Measurements from ENCODE around the gene ATXN1. TPM values are rescaled to one million over a fixed set of nuclear protein-coding genes. Genes with fewer than 3 reads are reported as not detected.
A peak's percentile ranks its signal among the peaks of the same experiment; 100 is the strongest.
"Not testable (repeated sequence)": the region's sequence is repeated elsewhere in the genome, so short reads cannot be mapped to it uniquely, and the experiment has no call there.

The ATXN1 gene
- total RNA-seq, 1 donor from 2014 or later, result 60.0 TPM

DNA sequence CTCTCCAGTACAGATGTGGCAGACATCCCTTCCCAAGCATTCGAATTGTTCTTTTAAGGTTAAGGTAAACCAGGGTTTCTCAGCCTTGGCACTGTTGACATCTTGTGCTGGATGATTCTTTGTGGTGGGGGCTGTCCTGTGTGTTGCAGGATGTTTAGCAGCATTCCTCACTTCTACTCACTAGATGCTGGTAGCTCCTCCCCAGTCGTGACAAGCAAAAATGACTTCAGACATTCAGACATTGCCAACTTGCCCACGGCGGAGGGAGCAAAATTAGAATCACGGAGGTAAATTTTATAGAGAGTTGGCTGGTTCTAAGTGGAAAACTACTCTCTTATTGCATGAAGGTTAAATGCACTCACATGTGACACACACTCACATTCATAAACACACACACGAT lies 334.1 kb downstream of the ATXN1 start:
- DNase-seq (ENCODE audit: low read depth), result no peak

GRCh38 chr6:16425881-16426615 lies 335.2 kb downstream of the ATXN1 start:
- DNase-seq (ENCODE audit: low read depth), result no peak

DNA sequence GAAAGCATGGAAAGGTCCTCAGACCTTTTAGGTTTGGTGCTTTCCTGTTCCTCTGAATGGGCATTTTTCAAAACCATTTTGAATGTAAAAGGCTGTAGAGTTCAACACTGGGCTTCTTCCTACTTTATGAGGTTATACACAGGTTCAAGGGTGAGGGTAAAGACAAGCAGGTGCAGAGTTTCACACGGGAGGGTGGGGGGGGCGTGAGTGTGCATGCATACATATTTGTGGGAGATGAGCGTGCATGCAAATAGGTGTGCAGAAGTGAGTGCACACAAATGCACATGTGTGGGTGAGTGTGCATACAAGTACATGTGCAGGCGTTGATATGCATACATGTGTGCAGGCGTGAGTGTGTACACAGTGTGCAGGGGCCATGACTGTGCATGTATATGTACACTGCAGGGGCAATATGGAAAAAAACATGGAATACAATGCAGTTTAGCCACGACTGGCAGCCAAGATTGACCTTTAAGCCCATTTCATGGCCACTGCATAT lies 339.7 kb downstream of the ATXN1 start:
- no peak for DNase-seq (ENCODE audit: low read depth)

DNA sequence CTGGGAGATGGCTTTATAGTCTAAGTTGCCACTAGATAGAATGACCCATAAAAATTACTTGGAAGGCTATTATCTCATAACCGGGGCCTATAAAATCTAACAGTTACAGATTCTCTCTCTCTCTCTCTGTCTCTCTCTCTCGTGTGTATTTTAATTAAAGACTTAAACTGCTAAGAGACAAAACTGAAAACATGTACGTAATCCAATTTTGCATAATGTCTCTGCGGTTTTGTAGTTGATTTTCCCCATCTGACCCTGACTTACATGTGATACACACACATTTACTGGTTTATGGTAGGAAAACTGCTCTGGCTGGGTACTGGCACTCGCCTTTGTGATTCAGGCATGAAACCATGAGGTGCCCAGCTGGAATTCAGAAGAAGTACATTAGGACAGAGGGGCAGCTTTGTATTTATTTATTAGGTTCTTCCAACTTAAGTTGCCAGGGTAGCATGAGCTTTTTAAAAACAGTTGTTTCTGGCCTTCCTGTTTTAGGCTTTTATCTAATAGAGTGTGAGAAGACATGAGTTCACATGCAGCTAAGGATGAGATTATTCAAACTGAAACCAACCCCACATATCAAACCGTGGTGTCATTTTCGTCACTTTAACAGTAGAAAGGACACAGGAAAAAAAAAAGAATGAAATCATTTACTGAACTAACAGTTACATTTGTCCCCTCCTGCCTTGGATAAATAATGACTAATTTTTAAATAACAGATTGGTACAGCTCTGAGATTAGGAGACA lies 340.4 kb downstream of the ATXN1 start:
- DNase-seq (ENCODE audit: low read depth), result peak; percentile 59

DNA sequence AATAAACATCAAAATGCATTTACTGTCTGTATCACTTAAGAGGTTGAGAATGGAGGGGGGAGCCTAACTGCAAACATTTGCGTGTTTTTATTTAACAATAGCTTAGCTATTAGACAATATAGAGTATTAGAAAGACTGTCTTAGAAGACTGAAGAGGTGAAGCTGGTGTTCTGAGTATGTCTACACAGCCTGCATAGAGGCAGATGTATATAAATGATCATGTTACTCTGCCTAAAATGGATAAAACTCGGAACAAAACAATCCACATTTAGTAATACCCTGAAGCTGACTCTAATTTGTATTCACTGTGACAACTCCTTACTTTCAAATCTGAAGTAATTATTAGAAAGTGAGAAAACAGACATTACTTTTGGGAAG lies 340.9 kb downstream of the ATXN1 start:
- no peak for DNase-seq (ENCODE audit: low read depth)

DNA sequence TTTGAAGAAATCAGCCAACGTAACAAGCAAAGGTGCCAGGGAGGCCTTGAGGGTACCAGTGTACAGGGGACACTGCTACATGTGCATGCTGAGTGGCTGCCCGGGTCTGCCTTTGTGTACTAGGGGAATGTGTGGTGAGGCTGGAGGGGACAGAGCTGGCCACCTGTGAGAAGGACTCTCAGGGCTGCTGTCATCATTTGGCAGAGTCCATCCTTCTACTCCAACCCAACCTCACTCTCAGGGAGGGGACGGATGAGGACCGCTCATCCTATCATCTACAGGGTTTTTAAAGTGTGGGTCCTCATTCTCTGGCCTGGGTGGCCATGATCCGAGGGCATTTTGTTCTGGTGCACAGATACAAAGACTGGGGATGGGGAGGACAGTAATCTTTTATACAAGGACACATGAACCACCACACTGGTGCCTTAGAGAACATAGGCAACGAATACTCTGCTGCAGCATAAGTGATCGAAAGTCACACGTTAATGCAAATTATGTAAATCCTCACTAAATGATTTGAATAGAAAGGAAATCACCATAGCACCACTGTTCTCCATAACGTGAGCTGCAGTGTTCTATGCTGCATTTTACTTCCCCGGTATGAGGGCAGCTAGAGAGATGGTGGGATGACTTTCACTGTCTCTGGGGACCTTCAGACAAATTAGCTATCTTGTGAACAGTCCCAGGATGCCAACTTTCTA lies 341.5 kb downstream of the ATXN1 start:
- DNase-seq (ENCODE audit: low read depth), result peak; percentile 38

DNA sequence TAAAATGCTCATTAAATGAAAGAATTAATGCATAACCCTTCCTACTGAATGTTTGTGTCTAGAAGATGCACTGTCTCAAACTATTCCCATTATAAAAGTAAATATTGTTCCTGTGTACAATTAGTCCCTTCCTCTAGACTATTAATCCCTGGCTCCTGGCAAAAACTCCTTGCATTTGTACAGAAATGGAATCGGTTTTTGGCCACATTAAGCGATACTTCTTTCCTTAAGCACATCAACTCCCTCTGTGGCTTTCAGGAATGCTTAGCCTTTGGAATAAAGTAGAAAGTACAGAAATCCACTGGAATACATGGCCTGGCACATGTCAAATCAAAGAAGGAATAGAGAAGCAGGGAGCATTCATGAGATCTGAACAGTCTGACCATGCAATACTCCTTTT lies 343.1 kb downstream of the ATXN1 start:
- no peak for DNase-seq (ENCODE audit: low read depth)

- no peak for DNase-seq (ENCODE audit: low read depth)
Observed at GRCh38 chr6:16415677-16416076, 345.6 kb downstream of the ATXN1 start.

- no peak for DNase-seq (ENCODE audit: low read depth)
Observed at GRCh38 chr6:16414205-16414604, 347.1 kb downstream of the ATXN1 start.

GRCh38 chr6:16413399-16413798 lies 347.9 kb downstream of the ATXN1 start:
- no peak for DNase-seq (ENCODE audit: low read depth)

- no peak for DNase-seq (ENCODE audit: low read depth)
Observed at GRCh38 chr6:16412982-16413381, 348.3 kb downstream of the ATXN1 start.

DNA sequence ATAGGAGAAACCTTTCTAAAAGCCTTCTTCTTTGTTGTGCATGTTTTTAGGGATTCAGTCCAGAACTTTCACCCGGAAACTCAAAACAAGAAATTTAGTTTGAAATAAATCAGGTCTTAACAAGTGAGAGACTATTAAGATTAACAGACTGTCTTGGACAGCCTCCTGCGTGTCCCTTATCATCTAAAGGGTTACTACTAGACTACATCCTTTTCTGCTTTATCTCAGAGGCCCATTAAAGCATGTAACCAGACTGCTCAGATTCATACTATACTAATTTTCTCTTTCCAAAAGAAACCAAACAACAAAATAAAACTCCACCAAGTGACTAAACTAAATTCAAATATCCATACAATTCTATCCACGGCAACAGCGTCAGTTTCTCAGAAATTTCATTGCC lies 349.1 kb downstream of the ATXN1 start:
- no peak for DNase-seq (ENCODE audit: low read depth)

- peak; percentile 67 for DNase-seq (ENCODE audit: low read depth)
Observed at GRCh38 chr6:16409531-16410441, 351.5 kb downstream of the ATXN1 start.

DNA sequence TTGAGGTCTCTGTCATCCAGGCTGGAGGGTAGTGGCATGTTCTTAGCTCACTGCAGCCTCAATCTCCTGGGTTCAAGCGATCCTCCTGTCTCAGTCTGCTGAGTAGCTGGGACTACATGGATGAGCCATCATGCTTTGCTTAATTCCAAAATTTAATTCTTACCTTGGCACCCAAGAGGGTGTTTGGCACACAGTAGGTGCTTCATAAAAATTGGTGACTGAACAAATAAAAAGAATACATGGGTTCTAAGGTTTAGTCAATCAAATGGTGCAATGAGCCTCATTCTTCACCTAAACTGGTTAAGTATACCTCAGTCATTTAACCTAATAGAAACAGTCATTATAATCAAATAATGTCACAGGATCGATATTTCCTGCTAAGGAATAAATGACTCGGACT lies 352.5 kb downstream of the ATXN1 start:
- no peak for DNase-seq (ENCODE audit: low read depth)

DNA sequence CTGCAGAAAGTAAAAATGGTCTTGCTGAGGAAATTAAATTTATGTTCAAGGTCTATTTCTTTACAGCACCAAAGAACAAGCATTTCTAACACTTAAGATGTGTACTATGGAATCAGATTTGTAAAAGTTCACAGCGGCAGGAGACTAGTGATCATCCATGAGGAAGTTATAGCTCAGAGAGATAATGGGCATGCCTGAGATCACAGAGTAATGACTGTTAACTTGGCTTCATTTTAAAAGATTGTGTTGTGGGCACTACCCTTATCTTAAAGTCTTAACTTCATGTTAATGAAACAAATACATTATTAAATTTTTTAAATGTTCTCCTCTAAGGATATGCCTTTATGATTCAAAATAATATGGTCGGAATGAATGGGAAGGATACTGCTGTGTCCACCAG lies 354.3 kb downstream of the ATXN1 start:
- DNase-seq (ENCODE audit: low read depth), result no peak

DNA sequence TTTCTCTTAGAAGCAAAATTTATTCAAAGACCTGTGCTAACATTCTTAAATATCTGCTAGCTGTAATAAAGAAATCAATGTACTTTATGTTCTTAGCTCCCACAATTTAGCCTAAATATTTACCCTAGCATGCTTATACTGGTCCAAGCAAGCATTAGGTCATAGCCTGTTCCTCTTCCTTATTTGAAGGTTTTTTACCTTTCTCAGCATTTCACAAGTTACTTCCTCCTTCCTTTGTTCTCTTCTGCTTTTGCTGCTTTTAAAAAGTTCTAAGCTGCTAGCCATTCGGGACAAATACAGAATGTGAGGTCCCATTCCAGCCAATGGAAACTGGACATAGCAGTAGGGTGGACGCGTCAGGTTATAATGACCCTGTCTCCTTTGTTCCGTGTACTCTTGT lies 354.7 kb downstream of the ATXN1 start:
- DNase-seq (ENCODE audit: low read depth), result not testable (repeated sequence)

- no peak for DNase-seq (ENCODE audit: low read depth)
Observed at GRCh38 chr6:16405375-16405774, 355.9 kb downstream of the ATXN1 start.

GRCh38 chr6:16404456-16404855 lies 356.8 kb downstream of the ATXN1 start:
- DNase-seq (ENCODE audit: low read depth), result no peak

DNA sequence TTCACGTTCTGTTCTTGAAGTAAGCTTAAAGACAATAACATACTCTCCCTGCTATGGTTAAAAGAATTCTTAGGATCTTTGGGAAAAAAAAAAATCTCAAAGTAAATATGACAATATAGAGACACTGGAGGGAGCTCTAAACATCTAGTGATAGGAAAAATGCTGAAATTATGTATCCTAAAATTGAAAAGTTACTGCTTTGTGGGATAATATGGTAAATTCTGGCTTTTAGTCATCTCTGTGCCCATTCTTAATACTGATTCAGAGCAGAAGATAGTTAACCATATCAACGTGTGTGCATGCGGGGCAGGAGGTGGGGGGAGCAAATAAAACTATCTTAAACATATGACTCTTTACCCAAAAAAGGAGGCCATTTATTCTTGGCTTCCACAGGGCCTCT lies 357.4 kb downstream of the ATXN1 start:
- DNase-seq (ENCODE audit: low read depth), result no peak

DNA sequence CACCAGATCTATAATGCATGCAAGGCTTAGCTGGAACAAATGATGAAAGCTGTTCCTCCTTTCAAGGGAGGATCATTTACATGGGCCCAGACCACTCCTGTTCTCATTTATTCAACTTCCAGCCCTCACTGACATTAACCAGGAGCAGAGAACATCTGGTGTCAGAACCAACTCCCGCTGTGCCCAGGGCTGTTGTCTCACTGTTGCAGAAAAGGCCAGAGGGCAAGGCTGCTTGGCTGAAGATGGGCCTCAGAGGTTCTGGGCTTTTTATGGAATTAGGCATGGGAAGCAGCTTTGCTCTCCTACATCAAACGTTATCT lies 358.7 kb downstream of the ATXN1 start:
- DNase-seq (ENCODE audit: low read depth), result no peak

- no peak for DNase-seq (ENCODE audit: low read depth)
Observed at GRCh38 chr6:16400248-16400760, 361.0 kb downstream of the ATXN1 start.

Measured in myocyte (in vitro differentiated cells).